HG03060 (cell line): ENCODE measurements around the gene SOAT2.
A peak's percentile ranks its signal among the peaks of the same experiment; 100 is the strongest.
"Not testable (repeated sequence)": the region's sequence is repeated elsewhere in the genome, so short reads cannot be mapped to it uniquely, and the experiment has no call there.

Experiments used
- ATAC-seq: cut with Tn5 transposase; IDR thresholded peaks from one replicate; pipeline ENCODE4 v1.9.1; 2021; ENCODE audit warnings: low read depth, moderate number of reproducible peaks; ENCODE audit not compliant: unreplicated experiment

Gene SOAT2

DNA sequence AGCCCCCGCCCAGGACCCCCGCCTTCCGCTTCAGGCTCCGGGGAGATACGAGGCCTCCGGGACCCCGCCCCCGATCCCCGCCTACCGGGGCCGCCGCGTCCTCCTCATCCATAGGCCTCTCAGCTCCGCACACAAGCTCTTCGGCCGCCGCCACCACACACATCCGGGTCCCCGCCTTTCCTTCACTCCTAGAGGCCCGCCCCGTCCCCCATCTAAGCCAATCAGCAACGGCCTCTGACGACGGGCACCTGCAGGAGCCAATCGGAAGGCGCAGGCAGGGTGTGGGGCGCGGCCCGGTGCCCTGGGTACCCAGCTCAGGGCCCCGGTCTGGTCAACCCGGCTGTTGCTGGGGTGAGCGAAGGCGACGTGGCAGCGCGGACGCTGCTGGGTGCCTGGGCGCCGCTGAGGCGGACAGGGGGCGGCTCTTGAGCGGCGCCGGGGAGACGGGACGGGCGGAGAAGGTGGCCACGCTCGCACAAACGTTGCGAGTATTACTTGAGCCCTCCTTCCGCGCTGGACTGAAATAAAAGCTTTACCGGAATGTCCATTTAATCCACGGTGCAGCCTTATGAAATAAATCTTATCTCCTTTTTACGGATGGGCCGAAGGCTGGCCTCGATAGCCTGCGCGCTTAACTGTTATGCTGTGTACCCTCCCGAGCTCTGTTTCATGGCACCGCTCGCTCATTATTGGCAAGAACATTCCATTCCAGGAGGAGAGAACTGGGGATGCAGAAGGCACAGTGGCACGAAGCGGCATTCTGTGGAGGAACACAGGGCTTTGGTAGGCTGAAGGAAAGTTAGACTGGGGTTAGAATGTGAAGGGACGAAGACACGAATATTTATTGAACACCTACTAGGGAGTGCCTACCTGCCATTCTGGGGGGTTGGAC lies 23.8 kb upstream of the SOAT2 start, which contains the start of gene SPRYD3:
Gene SPRYD3 (minus strand): TSS at position 165 of the 892 bp plus-strand sequence. CDS start 57 bp downstream, at position 108.
- ATAC-seq: peak; percentile 92

DNA sequence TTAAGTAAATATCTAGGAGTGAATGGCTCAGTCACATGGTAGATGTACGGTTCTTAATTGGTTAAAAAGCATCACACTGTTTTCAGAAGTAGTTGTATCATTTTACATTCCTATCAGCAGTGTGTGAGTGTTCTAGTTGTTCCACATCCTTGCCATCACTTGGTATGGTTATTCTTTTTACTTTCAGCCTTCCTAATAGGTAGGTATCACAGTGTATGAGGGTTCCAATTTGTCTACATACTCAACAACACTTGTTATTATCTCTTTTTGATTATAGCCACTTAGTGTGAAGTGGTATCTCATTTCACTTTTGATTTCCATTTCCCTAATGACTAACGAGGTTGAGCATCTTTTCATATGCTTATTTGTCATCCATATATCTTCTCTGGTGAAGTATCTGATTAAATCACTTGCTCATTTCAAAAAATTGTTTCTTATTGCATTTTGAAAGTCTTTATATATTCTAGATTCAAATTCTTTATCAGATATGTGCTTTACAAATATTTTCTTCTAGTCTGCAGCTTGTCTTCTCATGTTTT lies 20.6 kb upstream of the SOAT2 start:
- ATAC-seq: no peak

DNA sequence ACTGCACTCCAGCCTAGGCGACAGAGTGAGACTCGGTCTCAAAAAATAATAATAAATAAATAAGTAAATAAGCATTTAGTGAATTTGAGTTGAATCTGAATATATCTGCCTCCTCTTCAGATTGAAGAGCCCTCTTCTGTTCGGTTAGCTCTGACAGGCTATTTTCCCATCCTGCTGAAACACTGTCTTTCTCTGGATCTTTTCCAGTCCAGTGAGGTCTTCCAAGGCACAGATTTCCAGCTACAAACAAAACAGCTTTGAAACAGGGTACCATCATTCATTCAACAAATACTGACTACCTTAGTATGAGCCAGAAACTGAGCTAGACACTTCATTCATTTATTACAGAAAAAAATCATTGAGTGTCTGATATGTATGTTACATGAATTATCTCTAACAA lies 16.9 kb upstream of the SOAT2 start:
- no peak for ATAC-seq

GRCh38 chr12:53090105-53090504 lies 13.2 kb upstream of the SOAT2 start:
- no peak for ATAC-seq

DNA sequence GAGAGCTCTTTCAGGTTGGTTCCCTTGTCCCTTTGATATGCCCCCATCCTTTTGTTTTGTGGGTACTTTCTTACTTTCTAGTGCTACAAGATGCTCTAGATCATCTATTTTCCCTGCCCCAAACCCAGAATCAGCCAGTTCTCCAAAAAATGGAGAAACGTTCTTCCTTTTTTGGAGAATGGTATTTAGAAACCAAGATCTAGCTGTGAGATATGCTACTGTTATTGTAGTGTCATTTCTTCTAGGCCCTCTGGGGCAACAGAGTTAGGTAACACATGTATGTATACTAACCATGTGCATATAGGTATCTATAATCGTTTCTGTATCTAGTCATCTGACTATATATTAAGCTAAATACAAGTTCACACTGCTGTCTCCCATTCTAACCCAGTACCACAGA lies 12.7 kb upstream of the SOAT2 start:
- ATAC-seq: no peak

DNA sequence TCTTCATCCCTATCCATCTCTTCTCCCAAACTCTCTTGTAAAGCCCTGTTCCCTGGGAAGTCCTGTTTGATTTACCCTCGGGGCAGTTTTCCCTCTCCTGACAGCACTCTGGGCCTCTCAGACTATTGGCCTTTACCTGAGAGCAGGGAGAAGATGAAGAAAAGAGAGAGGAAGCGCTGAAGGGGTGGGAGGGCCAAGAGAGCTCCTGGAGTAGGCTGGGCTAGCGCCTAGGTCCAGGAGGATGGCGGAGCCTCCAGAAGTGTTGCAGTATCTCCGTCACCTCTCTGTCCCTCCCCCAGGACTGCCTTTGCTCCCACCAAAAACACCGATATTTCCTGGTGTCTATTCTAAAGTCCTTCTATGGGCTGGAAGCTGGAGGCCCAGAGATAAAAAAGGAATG lies 11.5 kb upstream of the SOAT2 start:
- ATAC-seq: no peak

GRCh38 chr12:53093777-53094393 lies 9.4 kb upstream of the SOAT2 start:
- no peak for ATAC-seq

DNA sequence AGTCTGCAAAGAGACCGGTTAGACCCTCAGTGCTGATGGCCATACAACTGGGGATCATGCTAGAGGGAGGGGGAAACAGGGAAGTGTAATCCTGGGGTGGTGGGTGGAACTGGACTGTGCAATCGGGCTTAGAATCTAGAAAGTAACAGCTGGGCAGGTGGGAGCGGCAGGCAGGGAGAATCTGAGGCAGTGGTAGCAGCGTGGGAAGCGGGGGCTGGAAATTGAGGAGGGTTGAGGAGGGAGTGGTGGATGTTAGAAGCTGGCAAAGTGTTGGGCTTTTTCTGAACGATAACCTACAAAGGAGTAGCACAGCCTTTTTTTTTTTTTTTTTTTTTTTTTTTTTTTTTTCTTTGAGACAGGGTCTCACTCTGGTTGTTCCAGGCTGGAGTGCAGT lies 8.9 kb upstream of the SOAT2 start:
- no peak for ATAC-seq

- not testable (repeated sequence) for ATAC-seq
These were observed 8.3 kb upstream of the SOAT2 start for GRCh38 chr12:53094796-53095595.

DNA sequence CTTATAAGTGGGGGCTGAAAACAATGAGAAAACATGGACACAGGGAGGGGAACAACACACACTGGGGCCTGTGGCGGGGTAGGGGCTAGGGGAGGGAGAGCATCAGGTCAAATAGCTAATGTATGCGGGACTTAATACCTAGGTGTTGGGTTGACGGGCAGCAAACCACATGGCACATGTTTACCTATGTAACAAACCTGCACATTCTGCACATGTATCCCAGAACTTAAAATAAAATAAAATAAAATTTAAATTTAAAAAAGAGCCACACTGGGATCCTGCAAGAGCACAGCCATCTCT lies 7.7 kb upstream of the SOAT2 start:
- ATAC-seq: not testable (repeated sequence)

DNA sequence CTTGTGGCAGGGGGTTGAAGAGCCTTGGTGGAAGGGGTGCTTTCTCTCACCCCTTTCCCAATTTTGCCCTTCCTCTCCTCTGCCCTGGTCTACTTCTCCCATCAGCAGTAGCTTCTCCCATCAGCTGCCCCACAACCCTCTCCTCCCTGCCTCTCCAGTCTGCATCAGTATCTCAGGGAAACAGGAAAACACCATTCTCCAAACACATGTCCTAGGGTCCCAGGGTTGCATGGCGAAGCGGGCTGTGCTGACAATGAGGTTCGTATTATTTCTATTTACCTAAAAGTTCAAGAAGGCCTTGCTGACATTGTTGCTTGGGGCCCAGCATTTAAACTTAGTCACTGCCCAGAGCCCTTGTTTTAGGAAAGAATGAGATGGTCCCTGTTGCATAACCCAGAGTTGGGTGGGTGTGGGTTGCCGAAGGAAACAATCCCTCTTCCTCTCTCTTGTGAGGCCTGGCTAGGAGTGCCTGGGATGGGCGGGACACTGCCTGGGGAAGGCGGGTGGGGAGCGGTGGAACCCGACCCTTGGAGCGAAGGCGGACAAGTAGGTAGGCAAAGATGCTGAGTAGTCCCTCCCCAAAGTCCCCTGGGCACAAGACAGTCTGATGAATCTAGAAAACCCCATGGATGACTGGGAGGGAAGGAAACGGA lies 7.1 kb upstream of the SOAT2 start:
- ATAC-seq: no peak

GRCh38 chr12:53096759-53097158 lies 6.5 kb upstream of the SOAT2 start:
- ATAC-seq: no peak

DNA sequence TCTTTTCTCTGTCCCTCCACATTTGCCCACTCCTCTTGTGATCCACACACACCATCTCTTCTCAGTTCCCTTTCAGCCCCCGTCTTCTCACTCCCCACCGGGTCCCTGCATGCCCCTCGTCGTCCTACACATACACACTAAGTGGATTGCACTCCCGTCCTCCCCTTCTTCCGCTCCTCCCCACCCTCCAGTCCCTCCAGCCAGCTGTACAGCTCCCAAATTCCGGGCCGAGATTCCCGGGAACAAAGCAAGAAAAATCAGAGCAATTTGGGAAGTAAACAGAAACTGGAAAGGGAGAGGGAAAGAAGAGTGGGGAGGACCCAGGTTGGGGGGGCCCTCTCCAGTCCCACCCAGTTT lies 6.1 kb upstream of the SOAT2 start:
- ATAC-seq: no peak

DNA sequence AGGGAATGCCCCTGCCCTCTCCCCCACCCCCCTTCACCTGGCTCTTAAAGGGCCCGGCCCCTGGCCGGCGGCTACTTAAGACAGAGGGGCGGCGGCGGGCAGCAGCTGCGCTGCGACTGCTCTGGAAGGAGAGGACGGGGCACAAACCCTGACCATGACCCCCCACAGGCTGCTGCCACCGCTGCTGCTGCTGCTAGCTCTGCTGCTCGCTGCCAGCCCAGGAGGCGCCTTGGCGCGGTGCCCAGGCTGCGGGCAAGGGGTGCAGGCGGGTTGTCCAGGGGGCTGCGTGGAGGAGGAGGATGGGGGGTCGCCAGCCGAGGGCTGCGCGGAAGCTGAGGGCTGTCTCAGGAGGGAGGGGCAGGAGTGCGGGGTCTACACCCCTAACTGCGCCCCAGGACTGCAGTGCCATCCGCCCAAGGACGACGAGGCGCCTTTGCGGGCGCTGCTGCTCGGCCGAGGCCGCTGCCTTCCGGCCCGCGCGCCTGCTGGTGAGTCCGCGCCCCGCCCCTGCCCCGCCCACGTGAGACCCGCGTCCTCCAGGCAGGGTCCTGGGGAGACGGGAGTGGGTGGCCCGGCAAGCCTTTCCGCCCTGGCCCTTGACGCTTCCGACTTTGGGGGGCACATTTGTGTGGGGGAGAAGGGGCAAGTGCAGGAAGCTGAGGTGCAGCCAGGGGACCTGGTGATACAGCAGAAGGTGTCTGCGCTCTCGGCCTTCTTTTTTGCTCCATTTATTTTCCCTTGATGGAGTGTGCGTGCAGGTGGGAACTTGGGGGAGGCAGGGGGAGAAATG lies 5.5 kb upstream of the SOAT2 start, which contains the start of gene IGFBP6:
Gene IGFBP6 (plus strand): TSS at position 104 of the 790 bp plus-strand sequence. CDS start 51 bp downstream, at position 155.
- no peak for ATAC-seq

GRCh38 chr12:53098354-53098981 lies 4.8 kb upstream of the SOAT2 start:
- no peak for ATAC-seq

GRCh38 chr12:53099071-53099882 lies 4.0 kb upstream of the SOAT2 start:
- no peak for ATAC-seq

DNA sequence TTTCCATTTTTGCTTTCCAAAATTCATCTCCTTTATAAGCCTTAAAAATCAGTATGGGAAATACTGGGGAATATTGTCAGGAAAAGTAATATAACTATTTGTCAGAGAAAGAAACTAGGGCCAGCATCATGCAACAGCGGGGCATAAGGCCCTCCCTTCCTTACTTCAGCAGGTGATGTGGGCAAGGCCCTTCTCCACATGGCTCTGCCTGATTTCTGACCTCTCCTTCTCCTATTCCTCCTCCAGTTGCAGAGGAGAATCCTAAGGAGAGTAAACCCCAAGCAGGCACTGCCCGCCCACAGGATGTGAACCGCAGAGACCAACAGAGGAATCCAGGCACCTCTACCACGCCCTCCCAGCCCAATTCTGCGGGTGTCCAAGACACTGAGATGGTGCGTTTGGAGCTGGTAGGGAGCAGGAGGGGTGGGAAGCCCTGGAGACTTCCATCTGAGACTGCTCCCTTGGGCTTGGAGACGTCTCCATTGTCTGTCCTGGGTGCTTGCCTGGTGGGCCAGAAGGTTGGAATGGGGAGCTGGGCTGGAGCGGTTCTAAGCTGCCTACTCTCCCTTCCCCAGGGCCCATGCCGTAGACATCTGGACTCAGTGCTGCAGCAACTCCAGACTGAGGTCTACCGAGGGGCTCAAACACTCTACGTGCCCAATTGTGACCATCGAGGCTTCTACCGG lies 2.7 kb upstream of the SOAT2 start:
- ATAC-seq: no peak

DNA sequence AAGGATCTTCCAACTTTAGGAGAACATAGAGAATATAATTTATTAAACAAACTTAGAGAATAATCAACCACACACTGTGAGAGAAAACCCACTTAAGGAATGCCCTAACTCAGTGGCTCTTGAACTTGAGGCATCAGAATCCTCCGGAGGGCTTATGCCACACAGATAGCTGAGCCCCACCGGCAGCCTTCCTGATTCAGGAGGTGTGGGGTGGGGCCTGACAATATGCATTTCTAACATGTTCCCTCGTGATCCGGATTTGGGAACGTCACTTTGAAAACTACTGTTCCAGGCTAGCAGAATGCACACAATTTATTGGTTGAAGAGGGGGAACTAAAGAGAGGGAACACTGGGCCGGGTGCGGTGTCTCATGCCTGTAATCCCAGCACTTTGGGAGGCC lies 2.0 kb upstream of the SOAT2 start:
- no peak for ATAC-seq
